Endothelial cell of umbilical vein (primary cell): ENCODE results near the gene RNF224. TPM values are rescaled to one million over a fixed set of nuclear protein-coding genes. Genes with fewer than 3 reads are reported as not detected.

Experiments used
- BruUV-seq: library from RNA; stranded (reverse); fragments of 400-500 nt; replicated peaks from 2 replicates; lab custom pipeline; 2021; lab: Mats Ljungman, UMichigan
- CTCF ChIA-PET: fragments of 300-600, 350-600 bp; sonication (Branson Sonifier 250); formaldehyde crosslinking; loops from one replicate; lab custom pipeline; 2021; ENCODE audit warnings: antibody characterized with exemption, inconsistent platforms; lab: Charles Lee
- POLR2A ChIA-PET: fragments of 300-600, 350-600 bp; sonication (Branson Sonifier 250); formaldehyde crosslinking; loops from one replicate; lab custom pipeline; 2021; ENCODE audit warnings: antibody characterized with exemption, inconsistent platforms; lab: Charles Lee
- DNase-seq: peaks from one replicate; pipeline ENCODE4 v3.0.0-alpha.2; 2011; ENCODE audit warnings: low read depth, low spot score
- FAIRE-seq: peaks from 2 replicates; lab custom pipeline; 2011; peaks lifted over from hg19 to GRCh38; lab: Jason Lieb, UNC
- H2AFZ ChIP-seq: 2 replicates; pipeline ENCODE4 v1.6.0; 2012; ENCODE audit warnings: low read depth, low read length, control low read depth, inconsistent platforms
- H3K27ac ChIP-seq: 2 replicates; pipeline ENCODE4 v1.5.1; 2011; ENCODE audit warnings: low read depth, mild to moderate bottlenecking, control low read depth, low read length, moderate library complexity; ENCODE audit not compliant: insufficient read depth
- H3K27me3 ChIP-seq, 2 experiments: 2 replicates each; pipeline versions ENCODE4 v1.6.0 to v1.6.1; 2011; ENCODE audit warnings: low read length in 2 of 2, mixed read lengths in 1 of 2; ENCODE audit not compliant: control insufficient read depth in 2 of 2, insufficient read depth in 2 of 2
- H3K36me3 ChIP-seq, 2 experiments: 2 replicates in 1 of 2; 3 replicates in 1 of 2; pipeline ENCODE4 v1.5.1; 2011; ENCODE audit warnings: low read length in 2 of 2, mild to moderate bottlenecking in 1 of 2, moderate library complexity in 1 of 2; ENCODE audit not compliant: control insufficient read depth in 2 of 2, insufficient read depth in 2 of 2; ENCODE audit errors: extremely low read depth in 1 of 2
- H3K4me1 ChIP-seq: 3 replicates; pipeline ENCODE4 v1.5.1; 2011; ENCODE audit warnings: mild to moderate bottlenecking, low read length; ENCODE audit not compliant: control insufficient read depth, insufficient read depth; ENCODE audit errors: extremely low read depth
- H3K4me2 ChIP-seq: 2 replicates; pipeline ENCODE4 v1.6.1; 2011; ENCODE audit warnings: low read length, control low read depth, mixed read lengths; ENCODE audit not compliant: insufficient read depth
- H3K4me3 ChIP-seq, 3 experiments: fragments of 200-600 bp in 1 of 3; sonication (generic), shearing (Covaris generic) in 1 of 3; replicated peaks in 1 of 3; 2 replicates each; pipeline ENCODE4 v1.5.1; 2011 to 2016; ENCODE audit warnings: control low read depth in 3 of 3, low read length in 3 of 3, mild to moderate bottlenecking in 2 of 3, inconsistent platforms in 1 of 3, low read depth in 1 of 3, moderate library complexity in 1 of 3; ENCODE audit not compliant: insufficient read depth in 1 of 3
- H3K79me2 ChIP-seq: 2 replicates; pipeline ENCODE4 v1.6.0; 2012; ENCODE audit warnings: low read length, inconsistent platforms; ENCODE audit not compliant: control insufficient read depth, insufficient read depth
- H3K9ac ChIP-seq: replicated peaks from 2 replicates; pipeline ENCODE3; 2011; ENCODE audit warnings: low read length, control low read depth; ENCODE audit not compliant: insufficient read depth; ENCODE audit errors: extremely low read depth
- H3K9me1 ChIP-seq: replicated peaks from 3 replicates; pipeline ENCODE4 v1.6.0; 2011; ENCODE audit warnings: mild to moderate bottlenecking, low read length; ENCODE audit not compliant: control insufficient read depth, insufficient read depth; ENCODE audit errors: extremely low read depth
- H3K9me3 ChIP-seq: replicated peaks from 2 replicates; pipeline ENCODE4 v1.5.1; 2012; ENCODE audit warnings: low read length, inconsistent platforms; ENCODE audit not compliant: control insufficient read depth, insufficient read depth
- H4K20me1 ChIP-seq: replicated peaks from 2 replicates; pipeline ENCODE3; 2011; ENCODE audit warnings: mild to moderate bottlenecking, low read length; ENCODE audit not compliant: control insufficient read depth, insufficient read depth; ENCODE audit errors: extremely low read depth
- EZH2 ChIP-seq: IDR thresholded peaks from 2 replicates; pipeline ENCODE4 v1.6.1; 2012; ENCODE audit warnings: borderline replicate concordance, low read depth, mild to moderate bottlenecking, moderate library complexity, low read length, inconsistent platforms; ENCODE audit not compliant: severe bottlenecking
- FOS ChIP-seq: IDR thresholded peaks from 2 replicates; pipeline ENCODE4 v1.6.1; 2011; ENCODE audit warnings: mild to moderate bottlenecking, low read length, moderate library complexity, borderline replicate concordance; ENCODE audit not compliant: insufficient read depth
- GATA2 ChIP-seq: IDR thresholded peaks from 2 replicates; pipeline ENCODE4 v1.7.0; 2011; ENCODE audit warnings: low read depth, mild to moderate bottlenecking, moderate library complexity, mixed read lengths, low read length; ENCODE audit not compliant: insufficient read length, insufficient read depth
- JUN ChIP-seq: IDR thresholded peaks from 2 replicates; pipeline ENCODE4 v1.6.1; 2011; ENCODE audit warnings: borderline replicate concordance, low read depth; ENCODE audit not compliant: insufficient read length, insufficient read depth
- MAX ChIP-seq: IDR thresholded peaks from 2 replicates; pipeline ENCODE4 v1.6.1; 2011; ENCODE audit not compliant: insufficient read depth, insufficient read length
- MYC ChIP-seq: IDR thresholded peaks from one replicate; pipeline ENCODE4 v1.6.1; 2011; ENCODE audit warnings: mild to moderate bottlenecking, low read depth, low read length
- POLR2A ChIP-seq: IDR thresholded peaks from 2 replicates; pipeline ENCODE4 v1.6.1; 2012; ENCODE audit warnings: low read depth, mild to moderate bottlenecking, control low read depth, low read length
- POLR2AphosphoS5 ChIP-seq: IDR thresholded peaks from 2 replicates; pipeline ENCODE4 v1.6.1; 2012; ENCODE audit warnings: low read depth, mild to moderate bottlenecking, control low read depth, low read length, moderate library complexity; ENCODE audit not compliant: insufficient read depth
- dilution Hi-C: fragments of 300-500 bp; cut with MboI; formaldehyde crosslinking; loops from one replicate; pipeline ENCODE4 v1.15.0; 2019; ENCODE audit warnings: low sequenced_read_pairs; ENCODE audit not compliant: extremely low pct_ligation_motif_present
- intact Hi-C: fragments of 100-400 bp; cut with micrococcal nuclease; formaldehyde crosslinking; loops from one replicate; pipeline ENCODE4 v1.10.0; 2022
- polyA plus RNA-seq, 4 experiments: library from polyadenylated mRNA; depleted of rRNA in 3 of 4; stranded (reverse) in 3 of 4; unstranded in 1 of 4; fragments of >200 nt; gene quantifications; 2 replicates each; pipeline versions ENCODE4 v1.2.1 to v1.2.3, GENCODE V29; 2011 to 2012; ENCODE audit warnings: missing spikeins in 1 of 4
- total RNA-seq: library from RNA; stranded (reverse); gene quantifications from 2 replicates; pipeline ENCODE4 v1.2.3, GENCODE V29; 2021
- TF ChIP-seq, protein P1 (sequence below), 2 donors: IDR thresholded peaks; 1 replicate in 1 of 2; 2 replicates in 1 of 2; pipeline ENCODE4 v1.5.1; 2011; ENCODE audit warnings: low read length in 2 of 2, mild to moderate bottlenecking in 2 of 2, moderate library complexity in 2 of 2, control low read depth in 1 of 2, inconsistent platforms in 1 of 2, low read depth in 1 of 2; ENCODE audit not compliant: insufficient read depth in 1 of 2; ENCODE audit errors: extremely low read depth in 1 of 2

The RNF224 gene
- total and polyA plus RNA-seq, 2 donors (not counting 3 experiments of a cell fraction or from before 2014, with no cell fraction given) = not detected

DNA sequence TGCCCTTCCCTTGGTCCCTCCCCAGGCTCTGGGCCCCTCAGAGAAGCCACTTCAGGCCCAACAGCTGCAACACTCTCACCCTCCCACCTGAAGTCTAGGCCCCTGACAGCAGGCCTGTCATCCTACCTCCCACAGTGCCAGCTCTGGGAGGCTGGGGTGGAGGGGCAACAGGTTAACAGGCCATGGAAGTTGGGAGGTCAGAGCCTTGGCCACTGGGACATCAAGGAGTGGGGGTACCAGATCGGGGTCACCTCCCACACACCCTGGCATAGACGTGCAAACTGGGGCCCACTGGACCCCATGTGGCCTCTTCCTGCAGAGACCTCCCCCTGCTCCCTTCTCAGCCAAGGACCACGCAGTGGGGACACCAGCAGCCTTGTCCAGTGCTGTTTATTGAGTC is 36.1 kb upstream of the RNF224 start:
- Histone ChIP-seq H3K4me1 (peaks cover 17% of the 10 kb centered on the region), H3K27me3 (no peaks in the 10 kb centered on the region), H3K27ac (no peak overlapping the region), H3K9me3 (no peaks in the 10 kb centered on the region), H3K4me2 (no peak overlapping the region), H3K4me3 (no peak overlapping the region), H3K9ac (no peak overlapping the region), H3K36me3 (peaks cover 0 to 16% of the 10 kb centered on the region in 2 experiments), H4K20me1 (no peaks in the 10 kb centered on the region), H3K9me1 (no peaks in the 10 kb centered on the region), H3K79me2 (peaks cover 31% of the 10 kb centered on the region), H2AFZ (no peak overlapping the region)
- POLR2A ChIA-PET = no interaction called here
- no peak for DNase-seq
- intact Hi-C loops = no loop called here
- dilution Hi-C loops = no loop called here
- CTCF ChIA-PET = no interaction called here
- no TSS peak for BruUV-seq
- no peak for TF ChIP-seq POLR2AphosphoS5
- no peak for TF ChIP-seq FOS
- no peak for TF ChIP-seq GATA2
- TF ChIP-seq, protein P1, sequence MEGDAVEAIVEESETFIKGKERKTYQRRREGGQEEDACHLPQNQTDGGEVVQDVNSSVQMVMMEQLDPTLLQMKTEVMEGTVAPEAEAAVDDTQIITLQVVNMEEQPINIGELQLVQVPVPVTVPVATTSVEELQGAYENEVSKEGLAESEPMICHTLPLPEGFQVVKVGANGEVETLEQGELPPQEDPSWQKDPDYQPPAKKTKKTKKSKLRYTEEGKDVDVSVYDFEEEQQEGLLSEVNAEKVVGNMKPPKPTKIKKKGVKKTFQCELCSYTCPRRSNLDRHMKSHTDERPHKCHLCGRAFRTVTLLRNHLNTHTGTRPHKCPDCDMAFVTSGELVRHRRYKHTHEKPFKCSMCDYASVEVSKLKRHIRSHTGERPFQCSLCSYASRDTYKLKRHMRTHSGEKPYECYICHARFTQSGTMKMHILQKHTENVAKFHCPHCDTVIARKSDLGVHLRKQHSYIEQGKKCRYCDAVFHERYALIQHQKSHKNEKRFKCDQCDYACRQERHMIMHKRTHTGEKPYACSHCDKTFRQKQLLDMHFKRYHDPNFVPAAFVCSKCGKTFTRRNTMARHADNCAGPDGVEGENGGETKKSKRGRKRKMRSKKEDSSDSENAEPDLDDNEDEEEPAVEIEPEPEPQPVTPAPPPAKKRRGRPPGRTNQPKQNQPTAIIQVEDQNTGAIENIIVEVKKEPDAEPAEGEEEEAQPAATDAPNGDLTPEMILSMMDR (IDR thresholded peaks at IDR 0.05; ENCODE audit: extremely low read depth in 1 of 2, insufficient read depth in 1 of 2, low read depth in 1 of 2, low read length in 2 of 2) = no peak
- no peak for TF ChIP-seq MYC
- TF ChIP-seq MAX = no peak
- no peak for TF ChIP-seq JUN
- TF ChIP-seq POLR2A = no peak
- TF ChIP-seq EZH2 = no peak
- FAIRE-seq = no peak
